Central memory CD8-positive, alpha-beta T cell (primary cell): Measurements from ENCODE around the gene GNAI2.

Experiments used
- ATAC-seq: fragments of 150-1000 bp; cut with Tn5 transposase; replicated peaks from 2 replicates; pipeline ENCODE4 v1.10.0; 2022; ENCODE audit warnings: mild to moderate bottlenecking, moderate FRiP score, moderate number of reproducible peaks; ENCODE audit not compliant: poor library complexity, severe bottlenecking; ENCODE audit errors: extremely low read depth
- DNase-seq, 2 donors: peaks; one replicate each; pipeline ENCODE4 v3.0.0; 2021; ENCODE audit warnings: low spot score in 2 of 2
- H3K27ac Mint-ChIP-seq: one replicate; pipeline ENCODE4 v1.8.0; 2022; ENCODE audit warnings: low read depth, mild to moderate bottlenecking, moderate library complexity, mixed read lengths
- H3K27me3 Mint-ChIP-seq: one replicate; pipeline ENCODE4 v1.8.0; 2022; ENCODE audit warnings: mixed read lengths
- H3K36me3 Mint-ChIP-seq: one replicate; pipeline ENCODE4 v1.8.0; 2022; ENCODE audit warnings: mild to moderate bottlenecking, moderate library complexity, mixed read lengths; ENCODE audit not compliant: insufficient read depth
- H3K4me1 Mint-ChIP-seq: one replicate; pipeline ENCODE4 v1.8.0; 2022; ENCODE audit warnings: mixed read lengths
- H3K4me3 Mint-ChIP-seq: one replicate; pipeline ENCODE4 v1.8.0; 2022; ENCODE audit warnings: mild to moderate bottlenecking, moderate library complexity, mixed read lengths
- H3K9me3 Mint-ChIP-seq: one replicate; pipeline ENCODE4 v1.8.0; 2022; ENCODE audit warnings: mixed read lengths

The GNAI2 gene

DNA sequence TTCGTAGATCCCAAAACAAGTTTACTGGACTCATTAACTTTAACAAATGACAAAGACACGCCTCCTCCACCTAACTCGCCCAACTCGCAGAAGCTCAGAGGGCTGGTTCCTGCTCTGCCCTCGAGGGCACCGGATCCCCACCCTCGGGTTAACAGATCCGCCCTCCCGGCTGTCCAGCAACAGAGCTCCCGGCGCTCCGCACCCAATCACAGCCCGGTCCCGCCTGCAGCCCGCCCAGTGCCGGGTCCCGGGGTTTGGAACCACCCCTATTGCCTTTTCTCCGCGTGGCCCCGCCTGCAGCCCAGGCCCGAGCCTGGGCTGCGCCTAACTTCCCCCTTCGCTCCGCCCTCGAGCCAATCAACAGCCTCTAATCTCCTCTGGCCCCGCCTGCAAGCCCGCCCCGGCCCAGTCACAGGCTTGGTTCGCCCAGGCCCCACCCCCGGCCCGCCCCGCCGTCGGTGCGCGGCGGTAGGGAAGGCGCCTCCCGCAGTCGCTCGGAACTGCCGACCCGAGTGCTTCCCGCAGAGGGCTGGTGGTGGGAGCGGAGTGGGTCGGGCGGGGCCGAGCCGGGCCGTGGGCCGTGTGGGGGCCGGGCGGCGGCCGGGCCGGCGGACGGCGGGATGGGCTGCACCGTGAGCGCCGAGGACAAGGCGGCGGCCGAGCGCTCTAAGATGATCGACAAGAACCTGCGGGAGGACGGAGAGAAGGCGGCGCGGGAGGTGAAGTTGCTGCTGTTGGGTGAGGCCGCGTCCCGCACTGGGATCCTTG lies at the start of gene GNAI2:
GNAI2 (plus strand) TSS at position 489 of the 768 bp plus-strand sequence; CDS start at position 621, 132 bp downstream.
- no peaks in the 10 kb centered on the region for H3K9me3 Mint-ChIP-seq
- H3K4me1 Mint-ChIP-seq = peaks cover 51% of the 10 kb centered on the region
- H3K36me3 Mint-ChIP-seq = peaks cover 31% of the 10 kb centered on the region
- DNase-seq (peak; percentile 95 to 99), ATAC-seq (peak; percentile 94)
- H3K4me3 Mint-ChIP-seq = peak within 1 kb of the TSS; percentile 99
- H3K27ac Mint-ChIP-seq = peak within 1 kb of the TSS; percentile 95
- no peaks in the 10 kb centered on the region for H3K27me3 Mint-ChIP-seq

DNA sequence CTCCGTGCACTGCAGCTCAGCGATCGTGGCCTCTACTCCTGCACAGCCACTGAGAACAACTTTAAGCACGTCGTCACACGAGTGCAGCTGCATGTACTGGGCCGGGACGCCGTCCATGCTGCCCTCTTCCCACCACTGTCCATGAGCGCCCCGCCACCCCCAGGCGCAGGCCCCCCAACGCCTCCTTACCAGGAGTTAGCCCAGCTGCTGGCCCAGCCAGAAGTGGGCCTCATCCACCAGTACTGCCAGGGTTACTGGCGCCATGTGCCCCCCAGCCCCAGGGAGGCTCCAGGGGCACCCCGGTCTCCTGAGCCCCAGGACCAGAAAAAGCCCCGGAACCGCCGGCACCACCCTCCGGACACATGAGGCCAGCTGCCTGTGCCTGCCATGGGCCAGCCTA lies 48.3 kb upstream of the GNAI2 start:
- Mint-ChIP-seq H3K4me3 (no peak overlapping the region), H3K27ac (no peak overlapping the region), H3K36me3 (peaks cover 1% of the 10 kb centered on the region), H3K4me1 (no peaks in the 10 kb centered on the region), H3K9me3 (no peaks in the 10 kb centered on the region), H3K27me3 (peaks cover 12% of the 10 kb centered on the region)
- no peak for ATAC-seq
- DNase-seq = no peak

GRCh38 chr3:50189274-50189673 lies 46.7 kb upstream of the GNAI2 start:
- ATAC-seq = no peak
- H3K4me1 Mint-ChIP-seq = peaks cover 2% of the 10 kb centered on the region
- no peak overlapping the region for H3K4me3 Mint-ChIP-seq
- no peak overlapping the region for H3K27ac Mint-ChIP-seq
- peaks cover 1% of the 10 kb centered on the region for H3K27me3 Mint-ChIP-seq
- DNase-seq = no peak
- peaks cover 1% of the 10 kb centered on the region for H3K36me3 Mint-ChIP-seq
- H3K9me3 Mint-ChIP-seq = no peaks in the 10 kb centered on the region

- Mint-ChIP-seq H3K36me3 (peaks cover 4% of the 10 kb centered on the region), H3K4me1 (peaks cover 6% of the 10 kb centered on the region), H3K27me3 (no peaks in the 10 kb centered on the region), H3K9me3 (no peaks in the 10 kb centered on the region), H3K27ac (no peak overlapping the region), H3K4me3 (no peak overlapping the region)
- ATAC-seq (no peak), DNase-seq (no peak)
Measured at GRCh38 chr3:50189989-50190388, 46.0 kb upstream of the GNAI2 start.

DNA sequence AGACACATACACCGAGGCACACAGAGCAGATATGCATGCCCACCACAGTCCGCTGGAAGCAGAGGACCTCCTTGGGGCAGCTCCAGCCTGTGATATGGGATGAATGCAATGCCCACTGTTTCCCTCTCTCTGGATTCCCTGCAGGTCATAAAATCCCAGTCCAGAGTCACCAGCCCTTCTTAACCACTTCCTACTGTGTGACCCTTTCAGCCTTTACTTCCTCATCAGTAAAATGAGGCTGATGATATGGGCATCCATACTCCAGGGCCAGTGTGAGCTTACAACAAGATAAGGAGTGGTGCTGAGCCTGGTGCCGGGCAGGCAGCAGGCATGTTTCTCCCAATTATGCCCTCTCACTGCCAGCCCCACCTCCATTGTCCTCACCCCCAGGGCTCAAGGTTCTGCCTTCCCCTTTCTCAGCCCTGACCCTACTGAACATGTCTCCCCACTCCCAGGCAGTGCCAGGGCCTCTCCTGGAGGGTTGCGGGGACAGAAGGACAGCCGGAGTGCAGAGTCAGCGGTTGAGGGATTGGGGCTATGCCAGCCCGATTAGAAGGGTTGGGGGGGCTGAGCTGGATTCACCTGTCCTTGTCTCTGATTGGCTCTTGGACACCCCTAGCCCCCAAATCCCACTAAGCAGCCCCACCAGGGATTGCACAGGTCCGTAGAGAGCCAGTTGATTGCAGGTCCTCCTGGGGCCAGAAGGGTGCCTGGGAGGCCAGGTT lies 44.9 kb upstream of the GNAI2 start, which contains the start of gene GNAT1:
GNAT1 (plus strand) TSS at position 675 of the 725 bp plus-strand sequence. CDS start 116 bp downstream, outside the sequence.
- H3K27me3 Mint-ChIP-seq = no peaks in the 10 kb centered on the region
- peaks cover 6% of the 10 kb centered on the region for H3K4me1 Mint-ChIP-seq
- no peak within 1 kb of the TSS for H3K27ac Mint-ChIP-seq
- peaks cover 4% of the 10 kb centered on the region for H3K36me3 Mint-ChIP-seq
- DNase-seq (no peak), ATAC-seq (no peak)
- H3K4me3 Mint-ChIP-seq = no peak within 1 kb of the TSS
- H3K9me3 Mint-ChIP-seq = no peaks in the 10 kb centered on the region

DNA sequence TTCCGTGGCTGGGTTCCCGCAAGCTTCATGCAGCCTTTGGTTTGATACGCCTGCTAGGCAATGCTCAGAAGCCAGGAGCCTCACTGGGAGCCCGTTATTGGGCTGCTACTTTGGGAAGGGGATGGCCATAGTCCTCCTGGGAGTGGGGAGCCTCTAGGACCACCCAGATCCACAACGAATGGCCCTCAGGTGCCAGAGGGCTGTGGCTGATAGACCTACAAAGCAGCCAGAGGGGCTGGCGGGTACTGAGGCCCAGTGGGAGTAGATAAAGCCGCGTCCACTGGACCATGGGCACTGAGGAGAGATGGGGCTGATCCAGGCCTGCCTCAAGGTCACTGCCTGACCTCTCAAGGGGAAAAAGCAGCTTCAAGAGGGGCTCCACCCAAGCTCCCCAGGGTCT lies 43.9 kb upstream of the GNAI2 start:
- peaks cover 4% of the 10 kb centered on the region for H3K36me3 Mint-ChIP-seq
- no peaks in the 10 kb centered on the region for H3K9me3 Mint-ChIP-seq
- no peaks in the 10 kb centered on the region for H3K27me3 Mint-ChIP-seq
- no peak overlapping the region for H3K4me3 Mint-ChIP-seq
- H3K27ac Mint-ChIP-seq = no peak overlapping the region
- DNase-seq = no peak
- H3K4me1 Mint-ChIP-seq = peaks cover 6% of the 10 kb centered on the region
- ATAC-seq = no peak

DNA sequence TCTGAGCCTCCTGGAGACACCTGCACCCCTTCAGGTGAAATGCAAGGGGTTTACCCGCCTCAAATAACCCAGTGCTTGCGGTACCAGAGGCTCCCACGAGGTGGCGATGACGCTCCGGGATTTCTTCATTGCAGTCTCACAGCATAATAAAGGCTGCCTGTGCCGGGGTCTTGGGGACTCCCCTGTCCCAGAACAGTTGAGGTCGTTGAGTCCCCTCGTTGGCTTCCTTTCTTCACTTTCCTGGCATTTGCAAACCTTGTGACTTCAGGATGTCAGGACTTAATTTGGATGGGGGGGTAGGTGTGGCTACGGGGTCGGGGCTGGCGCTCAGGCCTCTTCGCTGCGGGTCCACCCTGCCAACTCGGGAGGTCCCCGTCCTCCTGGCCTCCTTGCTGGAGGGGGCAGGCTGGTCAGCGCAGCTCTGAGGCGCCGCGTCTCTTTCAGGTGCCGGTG lies 43.3 kb upstream of the GNAI2 start:
- peaks cover 6% of the 10 kb centered on the region for H3K4me1 Mint-ChIP-seq
- no peaks in the 10 kb centered on the region for H3K27me3 Mint-ChIP-seq
- H3K4me3 Mint-ChIP-seq = no peak overlapping the region
- DNase-seq = peak; percentile 82 to 88
- no peak for ATAC-seq
- no peak overlapping the region for H3K27ac Mint-ChIP-seq
- no peaks in the 10 kb centered on the region for H3K9me3 Mint-ChIP-seq
- peaks cover 4% of the 10 kb centered on the region for H3K36me3 Mint-ChIP-seq

- Mint-ChIP-seq H3K4me1 (peaks cover 6% of the 10 kb centered on the region), H3K27ac (no peak overlapping the region)
Measured at GRCh38 chr3:50193286-50193685, 42.7 kb upstream of the GNAI2 start.

DNA sequence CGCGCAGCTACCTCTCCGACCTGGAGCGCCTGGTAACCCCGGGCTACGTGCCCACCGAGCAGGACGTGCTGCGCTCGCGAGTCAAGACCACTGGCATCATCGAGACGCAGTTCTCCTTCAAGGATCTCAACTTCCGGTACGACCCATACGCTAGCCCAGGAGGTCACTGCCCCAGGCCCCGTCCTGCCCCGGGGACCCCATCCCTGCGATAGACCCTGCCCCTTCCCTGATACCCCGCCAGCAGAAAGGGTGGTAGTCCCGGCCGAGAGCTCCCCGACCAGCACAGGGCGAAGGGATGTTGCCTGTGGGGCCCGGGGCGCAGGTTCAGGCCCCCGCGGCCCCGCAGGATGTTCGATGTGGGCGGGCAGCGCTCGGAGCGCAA lies 42.3 kb upstream of the GNAI2 start:
- Mint-ChIP-seq H3K36me3 (peaks cover 4% of the 10 kb centered on the region), H3K9me3 (no peaks in the 10 kb centered on the region), H3K27me3 (peaks cover 6% of the 10 kb centered on the region), H3K4me1 (peaks cover 6% of the 10 kb centered on the region), H3K4me3 (peak overlapping the region; percentile 38), H3K27ac (no peak overlapping the region)
- ATAC-seq (no peak), DNase-seq (no peak)

More at GRCh38 chr3:50193286-50193685, 42.7 kb upstream of the GNAI2 start:
- Mint-ChIP-seq H3K27me3 (peaks cover 1% of the 10 kb centered on the region), H3K4me3 (no peak overlapping the region), H3K36me3 (peaks cover 4% of the 10 kb centered on the region), H3K9me3 (no peaks in the 10 kb centered on the region)
- ATAC-seq (no peak), DNase-seq (no peak)

GRCh38 chr3:50194128-50194902 lies 41.7 kb upstream of the GNAI2 start:
- peak overlapping the region; percentile 68 for H3K27ac Mint-ChIP-seq
- no peaks in the 10 kb centered on the region for H3K9me3 Mint-ChIP-seq

DNA sequence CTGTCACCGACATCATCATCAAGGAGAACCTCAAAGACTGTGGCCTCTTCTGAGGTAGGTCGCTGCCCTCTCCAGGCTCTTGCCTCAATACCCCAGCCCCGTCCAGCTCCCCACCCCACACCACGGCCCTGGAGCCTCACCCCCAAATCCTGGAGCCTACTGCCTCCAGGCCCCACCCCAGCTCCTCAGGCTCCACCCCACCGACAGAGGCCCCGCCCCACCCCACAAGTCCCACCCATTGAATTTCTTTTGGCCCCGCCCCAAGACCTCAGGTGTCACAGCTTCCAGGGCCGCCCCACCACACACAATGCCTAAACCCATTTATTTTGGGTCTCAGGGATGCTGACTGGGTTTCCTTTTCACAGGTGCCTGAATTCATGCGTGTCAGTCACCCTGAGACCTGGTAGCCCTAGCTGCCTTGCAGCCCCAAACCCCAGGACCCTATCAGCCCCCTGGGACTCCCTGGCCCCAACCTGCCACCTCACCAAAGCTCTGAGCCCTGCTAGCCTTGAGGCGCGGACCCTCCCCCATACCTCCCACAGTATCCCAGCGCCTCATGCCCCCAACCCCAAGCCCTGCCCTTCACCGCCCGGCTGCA lies 41.0 kb upstream of the GNAI2 start:
- H3K27me3 Mint-ChIP-seq = peaks cover 15% of the 10 kb centered on the region
- peak overlapping the region; percentile 68 for H3K27ac Mint-ChIP-seq
- DNase-seq (no peak), ATAC-seq (peak; percentile 68)
- H3K4me3 Mint-ChIP-seq = peak overlapping the region; percentile 38
- H3K4me1 Mint-ChIP-seq = peaks cover 6% of the 10 kb centered on the region
- H3K9me3 Mint-ChIP-seq = no peaks in the 10 kb centered on the region
- H3K36me3 Mint-ChIP-seq = peaks cover 4% of the 10 kb centered on the region

More at GRCh38 chr3:50194128-50194902, 41.7 kb upstream of the GNAI2 start:
- ATAC-seq (peak; percentile 89), DNase-seq (peak; percentile 81)
- H3K36me3 Mint-ChIP-seq = peaks cover 4% of the 10 kb centered on the region
- peak overlapping the region; percentile 38 for H3K4me3 Mint-ChIP-seq
- H3K4me1 Mint-ChIP-seq = peaks cover 6% of the 10 kb centered on the region
- peaks cover 11% of the 10 kb centered on the region for H3K27me3 Mint-ChIP-seq
